ENCODE measurements around the gene RAB3GAP2.
A peak's percentile ranks its signal among the peaks of the same experiment; 100 is the strongest.
"Not testable (repeated sequence)": the region's sequence is repeated elsewhere in the genome, so short reads cannot be mapped to it uniquely, and the experiment has no call there.

Gene RAB3GAP2

GRCh38 chr1:220281159-220281574 is 8.9 kb upstream of the RAB3GAP2 start:
- no peak for DNase-seq

- DNase-seq, result no peak
Measured at GRCh38 chr1:220280249-220280648, 8.0 kb upstream of the RAB3GAP2 start.

DNA sequence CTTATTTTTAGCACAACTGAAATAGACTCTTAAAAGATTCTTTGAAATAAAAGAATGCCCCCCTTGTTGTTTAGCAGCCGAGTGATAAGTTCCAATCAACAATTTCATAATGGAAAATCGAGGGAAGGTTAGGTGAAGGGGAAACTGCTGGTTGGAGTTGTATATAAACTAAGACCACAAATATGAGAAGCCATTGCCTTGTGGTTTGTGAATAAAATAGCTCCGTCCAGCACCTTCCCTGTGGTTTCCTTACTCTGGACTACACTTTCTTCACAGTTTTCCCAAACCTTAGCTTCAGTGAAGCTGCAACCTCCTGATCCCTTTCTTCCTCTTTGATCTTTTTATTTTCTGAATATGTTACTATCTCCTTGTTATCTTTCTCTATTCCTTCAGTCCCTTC is 6.7 kb upstream of the RAB3GAP2 start:
- DNase-seq, result no peak

DNA sequence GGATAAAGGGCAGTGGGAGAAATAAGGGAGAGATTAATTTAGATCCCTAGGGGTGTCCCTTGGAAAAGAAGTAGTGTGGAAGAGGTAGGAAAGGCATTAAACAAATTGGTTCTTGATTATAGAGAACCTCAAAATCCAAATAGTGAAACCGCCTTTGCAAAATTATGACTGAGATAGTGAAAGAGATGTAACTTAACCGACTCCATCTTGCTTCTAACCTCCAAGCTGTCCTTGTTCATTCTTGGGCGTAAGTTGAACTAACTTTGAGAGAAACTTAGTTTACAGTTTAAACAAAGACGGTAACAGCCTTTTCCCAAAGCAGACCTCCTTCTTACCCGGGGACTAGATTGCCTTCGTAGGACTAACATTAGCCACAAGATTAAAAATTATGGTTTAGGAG is 3.2 kb upstream of the RAB3GAP2 start:
- no peak for DNase-seq

GRCh38 chr1:220274251-220274855 is 2.1 kb upstream of the RAB3GAP2 start:
- no peak for DNase-seq

- DNase-seq, result no peak
Measured at GRCh38 chr1:220272841-220273090, 513 bp upstream of the RAB3GAP2 start.

- DNase-seq, result no peak
Measured at GRCh38 chr1:220271706-220272046, 577 bp downstream of the RAB3GAP2 start.

GRCh38 chr1:220269036-220269435 is 3.2 kb downstream of the RAB3GAP2 start:
- DNase-seq, result no peak

GRCh38 chr1:220267630-220268029 is 4.6 kb downstream of the RAB3GAP2 start:
- DNase-seq, result no peak

DNA sequence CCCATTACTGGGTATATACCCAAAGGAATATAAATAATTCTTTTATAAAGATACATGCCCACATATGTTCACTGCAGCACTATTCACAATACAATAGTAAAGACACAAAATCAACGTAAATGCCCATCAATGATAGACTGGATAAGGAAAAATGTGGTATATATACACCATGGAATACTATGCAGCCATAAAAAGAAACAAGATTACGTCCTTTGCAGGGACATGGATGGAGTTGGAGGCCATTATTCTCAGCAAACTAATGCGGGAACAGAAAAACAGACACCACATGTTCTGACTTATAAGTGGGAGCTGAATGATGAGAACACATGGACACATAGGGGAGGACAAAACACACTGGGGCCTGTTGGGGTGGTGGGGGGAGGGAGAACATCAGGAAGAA is 12.0 kb downstream of the RAB3GAP2 start:
- DNase-seq, result not testable (repeated sequence)

DNA sequence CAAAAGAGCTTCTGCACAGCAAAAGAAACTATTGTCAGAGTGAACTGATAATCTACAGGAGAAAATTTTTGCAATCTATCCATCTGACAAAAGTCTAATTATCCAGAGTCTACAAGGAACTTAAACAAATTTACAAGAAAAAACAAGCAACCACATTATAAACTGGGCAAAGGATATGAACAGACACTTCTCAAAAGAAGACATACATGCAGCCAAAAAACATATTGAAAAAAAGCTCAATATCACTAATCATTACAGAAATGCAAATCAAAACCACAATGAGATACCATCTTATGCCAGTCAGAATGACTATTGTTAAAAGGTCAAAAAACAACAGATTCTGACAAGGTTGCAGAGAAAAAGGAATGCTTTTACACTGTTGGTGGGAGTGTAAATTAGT is 12.5 kb downstream of the RAB3GAP2 start:
- not testable (repeated sequence) for DNase-seq

GRCh38 chr1:220256194-220256593 is 16.1 kb downstream of the RAB3GAP2 start:
- not testable (repeated sequence) for DNase-seq

GRCh38 chr1:220255204-220255603 is 17.0 kb downstream of the RAB3GAP2 start:
- no peak for DNase-seq

DNA sequence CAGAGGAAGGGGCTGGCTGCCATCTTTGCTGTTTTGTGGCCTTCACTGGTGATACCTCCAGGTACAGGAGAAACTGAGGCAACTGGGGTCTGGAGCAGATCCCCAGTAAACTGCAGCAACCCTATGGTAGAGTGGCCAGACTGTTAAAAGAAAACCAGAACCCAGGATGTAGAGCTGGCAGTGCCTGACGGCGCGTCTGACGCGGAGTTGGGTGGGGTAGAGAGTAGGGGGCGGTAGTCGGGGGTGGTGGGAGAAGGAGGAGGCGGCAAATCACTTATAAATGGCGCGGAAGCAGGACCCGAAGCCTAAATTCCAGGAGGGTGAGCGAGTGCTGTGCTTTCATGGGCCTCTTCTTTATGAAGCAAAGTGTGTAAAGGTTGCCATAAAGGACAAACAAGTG is 19.0 kb downstream of the RAB3GAP2 start:
- DNase-seq, result not testable (repeated sequence)

- no peak for DNase-seq
Measured at GRCh38 chr1:220251272-220251671, 21.0 kb downstream of the RAB3GAP2 start.

GRCh38 chr1:220250681-220251080 is 21.6 kb downstream of the RAB3GAP2 start:
- DNase-seq, result no peak

- no peak for DNase-seq
Measured at GRCh38 chr1:220249522-220249921, 22.7 kb downstream of the RAB3GAP2 start.

DNA sequence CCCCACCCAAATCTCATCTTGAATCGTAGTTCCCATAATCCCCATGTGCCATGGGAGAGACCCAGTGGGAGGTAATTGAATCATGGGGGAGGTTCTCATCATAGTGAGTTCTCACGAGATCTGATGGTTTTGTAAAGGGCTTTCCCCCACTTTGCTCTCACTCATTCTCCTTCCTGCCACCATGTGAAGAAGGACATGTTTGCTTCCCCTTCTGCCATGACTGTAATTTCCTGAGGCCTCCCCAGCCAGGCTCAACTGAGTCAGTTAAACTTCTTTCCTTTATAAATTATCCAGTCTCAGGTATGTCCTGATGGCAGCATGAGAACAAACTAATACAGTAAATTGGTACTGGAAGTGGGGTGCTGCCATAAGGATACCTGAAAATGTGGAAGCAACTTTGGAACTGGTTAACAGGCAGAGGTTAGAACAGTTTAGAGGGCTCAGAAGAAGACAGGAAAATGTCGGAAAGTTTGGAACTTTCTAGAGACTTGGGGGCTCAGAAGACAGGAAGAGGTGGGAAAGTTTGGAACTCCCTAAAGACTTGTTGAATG is 23.5 kb downstream of the RAB3GAP2 start:
- not testable (repeated sequence) for DNase-seq

- DNase-seq, result not testable (repeated sequence)
Measured at GRCh38 chr1:220245900-220246299, 26.4 kb downstream of the RAB3GAP2 start.

DNA sequence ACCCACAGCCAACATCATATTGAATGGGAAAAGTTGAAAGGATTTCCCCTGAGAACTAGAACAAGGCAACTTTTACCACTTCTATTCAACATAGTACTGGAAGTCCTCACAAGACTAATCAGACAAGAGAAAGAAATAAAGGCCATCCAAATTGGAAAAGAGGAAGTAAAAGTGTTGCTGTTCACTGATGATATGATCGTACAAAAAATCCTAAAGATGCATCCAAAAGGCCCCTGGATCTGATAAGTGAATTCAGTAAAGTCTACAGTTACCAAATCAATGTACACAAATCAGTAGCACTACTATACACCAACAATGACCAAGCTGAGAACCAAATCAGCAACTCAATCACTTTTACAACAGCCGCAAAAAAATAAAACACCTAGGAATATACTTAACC is 28.3 kb downstream of the RAB3GAP2 start:
- DNase-seq, result no peak

DNA sequence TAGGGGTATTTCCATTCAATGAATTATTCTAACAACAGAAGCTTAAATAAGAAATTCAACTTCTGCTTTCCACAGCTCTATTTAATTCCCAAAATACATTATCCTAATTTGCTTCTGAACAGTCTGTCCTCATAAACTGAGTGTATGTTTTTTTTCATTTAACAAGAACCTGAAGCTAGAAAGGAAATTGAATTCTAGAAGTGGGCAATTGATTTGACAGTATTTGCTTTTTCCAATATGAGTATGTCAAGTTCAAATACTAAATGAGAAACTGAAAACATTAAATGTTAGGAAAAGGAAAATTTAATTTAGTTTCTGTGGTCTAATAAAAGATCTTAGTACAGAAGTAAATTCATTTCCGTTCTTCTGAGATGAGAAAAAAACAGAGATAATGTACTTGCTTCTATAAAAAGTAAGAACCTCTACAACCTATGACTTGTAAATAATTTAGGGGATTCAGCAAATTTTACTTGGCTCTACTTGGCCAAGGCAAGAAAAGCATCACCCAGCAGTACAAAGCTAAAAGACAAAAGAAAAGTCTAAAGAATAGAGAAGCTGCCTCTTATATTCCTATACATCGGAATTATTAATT is 31.1 kb downstream of the RAB3GAP2 start:
- DNase-seq, result no peak

GRCh38 chr1:220239966-220240365 is 32.3 kb downstream of the RAB3GAP2 start:
- no peak for DNase-seq

GRCh38 chr1:220239213-220239612 is 33.0 kb downstream of the RAB3GAP2 start:
- no peak for DNase-seq

GRCh38 chr1:220236278-220236677 is 36.0 kb downstream of the RAB3GAP2 start:
- DNase-seq, result not testable (repeated sequence)

DNA sequence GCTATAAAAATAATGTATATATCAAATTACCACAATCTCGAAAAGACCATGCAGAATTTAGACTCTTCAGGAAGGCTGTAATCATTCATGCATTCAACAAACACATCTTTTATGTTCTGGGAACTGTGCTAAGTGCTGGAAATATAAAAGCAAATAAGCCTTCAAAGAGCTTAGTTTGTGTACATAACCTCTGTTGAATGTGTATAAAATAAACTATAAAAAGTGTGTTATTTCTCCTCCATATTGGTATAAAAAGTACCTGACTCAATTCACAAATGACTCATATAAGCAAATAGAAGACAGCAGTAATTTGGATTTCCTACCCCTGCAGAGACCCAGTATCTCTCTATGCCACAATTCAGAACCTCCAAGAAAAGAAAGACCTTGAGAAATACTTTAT is 36.8 kb downstream of the RAB3GAP2 start:
- peak; percentile 64 for DNase-seq

All from NCI-H1417 treated with DMSO at 0.1 percent for 48 hours (cell line).